WERI-Rb-1 (cell line): ENCODE results near the gene INHBB.

Experiments
- DNase-seq: peaks from one replicate; pipeline ENCODE4 v3.0.0-alpha.2; 2020
- H3K27ac ChIP-seq: fragments of 250-450 bp; sonication (Bioruptor Pico); 2 replicates; pipeline ENCODE4 v1.5.1; 2020; ENCODE audit warnings: mild to moderate bottlenecking, moderate library complexity
- H3K27me3 ChIP-seq: fragments of 250-450 bp; sonication (Bioruptor Pico); 2 replicates; pipeline ENCODE4 v1.5.1; 2021; ENCODE audit warnings: mild to moderate bottlenecking, low read depth, moderate library complexity; ENCODE audit not compliant: insufficient read depth, severe bottlenecking
- H3K36me3 ChIP-seq: fragments of 250-450 bp; sonication (Bioruptor Pico); 2 replicates; pipeline ENCODE4 v1.5.1; 2020; ENCODE audit warnings: mild to moderate bottlenecking, moderate library complexity
- H3K4me3 ChIP-seq: 2 replicates; pipeline ENCODE4 v1.5.1; 2011; ENCODE audit warnings: low read depth, mild to moderate bottlenecking, control low read depth, low read length
- H3K9me3 ChIP-seq: fragments of 250-450 bp; sonication (Bioruptor Pico); 2 replicates; pipeline ENCODE4 v1.5.1; 2021; ENCODE audit warnings: mild to moderate bottlenecking, moderate library complexity; ENCODE audit not compliant: severe bottlenecking
- CTCF ChIP-seq: IDR thresholded peaks from 2 replicates; pipeline ENCODE4 v1.5.1; 2011; ENCODE audit warnings: low read depth, mild to moderate bottlenecking, control low read depth, inconsistent platforms, low read length

The INHBB gene

GRCh38 chr2:120353591-120353898, 7.6 kb downstream of the INHBB start:
- no peaks in the 10 kb centered on the region for H3K9me3 ChIP-seq
- no peak for TF ChIP-seq CTCF
- H3K27me3 ChIP-seq: no peaks in the 10 kb centered on the region
- no peaks in the 10 kb centered on the region for H3K36me3 ChIP-seq
- no peak overlapping the region for H3K27ac ChIP-seq
- DNase-seq: no peak
- no peak overlapping the region for H3K4me3 ChIP-seq

- no peak for TF ChIP-seq CTCF
- DNase-seq: no peak
- H3K27me3 ChIP-seq: no peaks in the 10 kb centered on the region
These were observed 8.0 kb downstream of the INHBB start for GRCh38 chr2:120353931-120354330.

GRCh38 chr2:120354467-120354866, 8.5 kb downstream of the INHBB start:
- H3K9me3 ChIP-seq: no peaks in the 10 kb centered on the region
- DNase-seq: no peak
- no peaks in the 10 kb centered on the region for H3K27me3 ChIP-seq
- no peak overlapping the region for H3K27ac ChIP-seq
- no peaks in the 10 kb centered on the region for H3K36me3 ChIP-seq
- H3K4me3 ChIP-seq: no peak overlapping the region
- TF ChIP-seq CTCF: no peak

More at GRCh38 chr2:120353931-120354330, 8.0 kb downstream of the INHBB start:
- Histone ChIP-seq H3K36me3 (no peaks in the 10 kb centered on the region), H3K9me3 (no peaks in the 10 kb centered on the region), H3K27ac (no peak overlapping the region), H3K4me3 (no peak overlapping the region)

- no peaks in the 10 kb centered on the region for H3K9me3 ChIP-seq
- no peak overlapping the region for H3K27ac ChIP-seq
- H3K4me3 ChIP-seq: no peak overlapping the region
- no peak for DNase-seq
- no peaks in the 10 kb centered on the region for H3K27me3 ChIP-seq
- H3K36me3 ChIP-seq: no peaks in the 10 kb centered on the region
- no peak for TF ChIP-seq CTCF
These were observed 9.2 kb downstream of the INHBB start for GRCh38 chr2:120354935-120355779.

GRCh38 chr2:120355780-120356266, 9.9 kb downstream of the INHBB start:
- H3K9me3 ChIP-seq: no peaks in the 10 kb centered on the region
- DNase-seq: no peak
- no peaks in the 10 kb centered on the region for H3K27me3 ChIP-seq

More at GRCh38 chr2:120355780-120356266, 9.9 kb downstream of the INHBB start:
- H3K4me3 ChIP-seq: no peak overlapping the region
- H3K36me3 ChIP-seq: no peaks in the 10 kb centered on the region
- no peak for TF ChIP-seq CTCF
- no peak overlapping the region for H3K27ac ChIP-seq
